Caco-2 (cell line): Measurements from ENCODE around the gene TFEB. TPM values are rescaled to one million over a fixed set of nuclear protein-coding genes. Genes with fewer than 3 reads are reported as not detected.
"Not testable (repeated sequence)": the region's sequence is repeated elsewhere in the genome, so short reads cannot be mapped to it uniquely, and the experiment has no call there.

Experiments
- BruUV-seq: library from RNA; stranded (reverse); fragments of 400-500 nt; replicated peaks from 2 replicates; lab custom pipeline; 2021; lab: Mats Ljungman, UMichigan
- CTCF ChIA-PET: fragments of 300-600 bp; sonication (Branson Sonifier 250); formaldehyde crosslinking; loops from one replicate; lab custom pipeline; 2022; ENCODE audit warnings: antibody characterized with exemption; lab: Charles Lee
- POLR2A ChIA-PET: fragments of 300-600 bp; sonication (Branson Sonifier 250); formaldehyde crosslinking; loops from one replicate; lab custom pipeline; 2022; ENCODE audit warnings: antibody characterized with exemption; lab: Charles Lee
- DNase-seq, 2 experiments: peaks; one replicate each; pipeline versions ENCODE4 v3.0.0 to v3.0.0-alpha.2; 2020 to 2022
- H3K27me3 ChIP-seq: replicated peaks from 2 replicates; pipeline ENCODE4 v1.6.0; 2011; ENCODE audit warnings: low read length; ENCODE audit not compliant: control insufficient read depth, insufficient read depth
- H3K36me3 ChIP-seq: 2 replicates; pipeline ENCODE4 v1.5.1; 2011; ENCODE audit warnings: low read length; ENCODE audit not compliant: control insufficient read depth, insufficient read depth
- H3K4me1 ChIP-seq: fragments of 250-450 bp; sonication (Bioruptor Pico); 2 replicates; pipeline ENCODE4 v1.5.1; 2020; ENCODE audit warnings: mild to moderate bottlenecking
- H3K4me3 ChIP-seq: 2 replicates; pipeline ENCODE4 v1.5.1; 2011; ENCODE audit warnings: low read depth, mild to moderate bottlenecking, control low read depth, low read length
- H3K9me3 ChIP-seq: fragments of 250-450 bp; sonication (Bioruptor Pico); 2 replicates; pipeline ENCODE4 v1.5.1; 2020; ENCODE audit warnings: mild to moderate bottlenecking, moderate library complexity
- H3K27ac Mint-ChIP-seq: one replicate; pipeline ENCODE4 v1.8.0; 2022; ENCODE audit warnings: mixed read lengths; ENCODE audit not compliant: unreplicated experiment
- H3K27me3 Mint-ChIP-seq: one replicate; pipeline ENCODE4 v1.8.0; 2022; ENCODE audit warnings: mixed read lengths; ENCODE audit not compliant: insufficient read depth, unreplicated experiment
- H3K36me3 Mint-ChIP-seq: one replicate; pipeline ENCODE4 v1.8.0; 2022; ENCODE audit warnings: mild to moderate bottlenecking, mixed read lengths; ENCODE audit not compliant: insufficient read depth, unreplicated experiment
- H3K4me1 Mint-ChIP-seq: one replicate; pipeline ENCODE4 v1.8.0; 2022; ENCODE audit warnings: low read depth, mixed read lengths; ENCODE audit not compliant: unreplicated experiment
- H3K4me3 Mint-ChIP-seq: one replicate; pipeline ENCODE4 v1.8.0; 2022; ENCODE audit warnings: mild to moderate bottlenecking, moderate library complexity, mixed read lengths; ENCODE audit not compliant: unreplicated experiment
- H3K9me3 Mint-ChIP-seq: one replicate; pipeline ENCODE4 v1.8.0; 2022; ENCODE audit warnings: mixed read lengths; ENCODE audit not compliant: unreplicated experiment
- intact Hi-C: fragments of 100-400 bp; cut with micrococcal nuclease; formaldehyde crosslinking; loops from one replicate; pipeline ENCODE4 v1.10.0; 2022; ENCODE audit not compliant: unreplicated experiment
- total RNA-seq: library from RNA; stranded (reverse); gene quantifications from 2 replicates; pipeline ENCODE4 v1.2.3, GENCODE V29; 2022
- TF ChIP-seq, protein P1 (sequence below), 2 experiments: fragments of 200-600 bp in 1 of 2; IDR thresholded peaks; 1 replicate in 1 of 2; 2 replicates in 1 of 2; pipeline versions ENCODE4 v1.5.1 to v1.8.0; 2011 to 2022; ENCODE audit warnings: antibody characterized with exemption in 1 of 2, control low read depth in 1 of 2, inconsistent platforms in 1 of 2, low read depth in 1 of 2, low read length in 1 of 2, mild to moderate bottlenecking in 1 of 2, moderate library complexity in 1 of 2; ENCODE audit not compliant: insufficient read depth in 1 of 2, severe bottlenecking in 1 of 2, unreplicated experiment in 1 of 2

Gene TFEB
- total RNA-seq, 1 experiment from 2014 or later, result 3.8 TPM

GRCh38 chr6:41769376-41769775, 34.0 kb upstream of the TFEB start:
- peaks cover 17% of the 10 kb centered on the region for H3K36me3 Mint-ChIP-seq
- Histone ChIP-seq H3K4me3 (no peak overlapping the region), H3K27me3 (no peaks in the 10 kb centered on the region), H3K36me3 (peaks cover 2% of the 10 kb centered on the region; the same call in 1 of the 2 replicates), H3K9me3 (no peaks in the 10 kb centered on the region), H3K4me1 (peaks cover 32% of the 10 kb centered on the region)
- TF ChIP-seq, protein P1, sequence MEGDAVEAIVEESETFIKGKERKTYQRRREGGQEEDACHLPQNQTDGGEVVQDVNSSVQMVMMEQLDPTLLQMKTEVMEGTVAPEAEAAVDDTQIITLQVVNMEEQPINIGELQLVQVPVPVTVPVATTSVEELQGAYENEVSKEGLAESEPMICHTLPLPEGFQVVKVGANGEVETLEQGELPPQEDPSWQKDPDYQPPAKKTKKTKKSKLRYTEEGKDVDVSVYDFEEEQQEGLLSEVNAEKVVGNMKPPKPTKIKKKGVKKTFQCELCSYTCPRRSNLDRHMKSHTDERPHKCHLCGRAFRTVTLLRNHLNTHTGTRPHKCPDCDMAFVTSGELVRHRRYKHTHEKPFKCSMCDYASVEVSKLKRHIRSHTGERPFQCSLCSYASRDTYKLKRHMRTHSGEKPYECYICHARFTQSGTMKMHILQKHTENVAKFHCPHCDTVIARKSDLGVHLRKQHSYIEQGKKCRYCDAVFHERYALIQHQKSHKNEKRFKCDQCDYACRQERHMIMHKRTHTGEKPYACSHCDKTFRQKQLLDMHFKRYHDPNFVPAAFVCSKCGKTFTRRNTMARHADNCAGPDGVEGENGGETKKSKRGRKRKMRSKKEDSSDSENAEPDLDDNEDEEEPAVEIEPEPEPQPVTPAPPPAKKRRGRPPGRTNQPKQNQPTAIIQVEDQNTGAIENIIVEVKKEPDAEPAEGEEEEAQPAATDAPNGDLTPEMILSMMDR (IDR thresholded peaks at IDR 0.05; ENCODE audit: insufficient read depth in 1 of 2, low read depth in 1 of 2, low read length in 1 of 2, severe bottlenecking in 1 of 2, unreplicated experiment in 1 of 2), result no peak
- no peaks in the 10 kb centered on the region for H3K9me3 Mint-ChIP-seq
- H3K27me3 Mint-ChIP-seq, result no peaks in the 10 kb centered on the region
- ChIA-PET CTCF (interaction anchor here (0.8 kb wide), 1 partner anchor 78 kb away, joined by 3 read pairs; no protein-coding TSS in a partner anchor), POLR2A (no interaction called here)
- no TSS peak for BruUV-seq
- no peak for DNase-seq
- peaks cover 6% of the 10 kb centered on the region for H3K4me1 Mint-ChIP-seq
- no peak overlapping the region for H3K4me3 Mint-ChIP-seq
- peak overlapping the region; percentile 87 for H3K27ac Mint-ChIP-seq
- intact Hi-C loops, result no loop called here

- ChIA-PET CTCF (interaction anchor here (0.8 kb wide), 1 partner anchor 77 kb away, joined by 3 read pairs; no protein-coding TSS in a partner anchor), POLR2A (interaction anchor here (0.7 kb wide), 1 partner anchor 19 kb away, joined by 3 read pairs; no protein-coding TSS in a partner anchor)
- H3K27me3 Mint-ChIP-seq, result no peaks in the 10 kb centered on the region
- H3K36me3 ChIP-seq, result peaks cover 2% of the 10 kb centered on the region; the same call in 1 of the 2 replicates
- H3K36me3 Mint-ChIP-seq, result peaks cover 17% of the 10 kb centered on the region
- no peak overlapping the region for H3K4me3 Mint-ChIP-seq
- H3K27me3 ChIP-seq, result no peaks in the 10 kb centered on the region
- peak overlapping the region; percentile 87 for H3K27ac Mint-ChIP-seq
- H3K9me3 Mint-ChIP-seq, result no peaks in the 10 kb centered on the region
- TF ChIP-seq, protein P1 (IDR thresholded peaks at IDR 0.05; ENCODE audit: insufficient read depth in 1 of 2, low read depth in 1 of 2, low read length in 1 of 2, severe bottlenecking in 1 of 2, unreplicated experiment in 1 of 2), result no peak
- BruUV-seq, result no TSS peak
- no peak overlapping the region for H3K4me3 ChIP-seq
- DNase-seq, result peak; percentile 62 to 71
- no peaks in the 10 kb centered on the region for H3K9me3 ChIP-seq
- peaks cover 6% of the 10 kb centered on the region for H3K4me1 Mint-ChIP-seq
- intact Hi-C loops, result no loop called here
- H3K4me1 ChIP-seq, result peaks cover 32% of the 10 kb centered on the region
Observed at GRCh38 chr6:41768545-41769308, 33.3 kb upstream of the TFEB start.

DNA sequence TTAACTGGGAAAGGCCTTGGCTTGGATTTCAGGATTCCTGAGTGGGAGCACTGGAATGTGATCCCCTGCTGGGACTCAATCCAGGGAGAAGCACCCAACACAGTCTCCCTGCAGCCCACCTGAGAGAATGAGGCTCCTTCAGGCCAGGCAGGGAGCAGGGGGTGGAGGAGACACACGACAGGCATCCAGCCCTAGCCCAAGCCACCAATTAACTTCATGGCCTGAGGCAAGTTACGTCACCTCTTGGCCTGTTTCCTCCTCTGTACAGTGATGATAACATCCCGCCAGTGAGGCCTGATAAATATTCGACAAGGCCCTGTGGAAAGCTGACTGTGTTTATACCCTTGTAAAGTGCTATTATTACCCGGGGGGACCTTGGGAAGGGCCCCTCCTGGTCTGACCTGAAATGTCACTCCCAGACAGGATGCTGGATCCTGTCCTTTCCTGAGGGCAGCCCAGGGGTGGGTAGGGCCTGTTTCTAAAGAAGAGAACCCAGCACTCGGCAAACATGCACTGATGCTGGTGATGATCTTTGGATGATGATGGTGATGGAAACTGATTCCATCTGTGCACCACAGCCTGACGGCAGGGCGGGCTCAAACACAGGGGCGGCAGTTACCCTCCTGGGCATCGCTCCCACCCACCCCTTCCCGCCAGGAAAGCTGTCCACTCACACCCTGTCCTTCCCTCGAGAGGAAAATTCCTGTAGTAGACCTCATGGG, 31.9 kb upstream of the TFEB start:
- Histone ChIP-seq H3K27me3 (no peaks in the 10 kb centered on the region), H3K4me3 (no peak overlapping the region), H3K36me3 (peaks cover 2% of the 10 kb centered on the region; the same call in 1 of the 2 replicates), H3K9me3 (no peaks in the 10 kb centered on the region), H3K4me1 (peaks cover 32% of the 10 kb centered on the region)
- Mint-ChIP-seq H3K4me1 (peaks cover 6% of the 10 kb centered on the region), H3K27me3 (no peaks in the 10 kb centered on the region), H3K4me3 (no peak overlapping the region), H3K9me3 (no peaks in the 10 kb centered on the region), H3K27ac (peak overlapping the region; percentile 30), H3K36me3 (peaks cover 13% of the 10 kb centered on the region)
- ChIA-PET CTCF (interaction anchor here (0.6 to 1.8 kb wide), 3 partner anchors 32 to 1984 kb away, joined by 3 to 5 read pairs (median 3); partner anchors contain the start of gene TFEB), POLR2A (interaction anchor here (0.5 kb wide), 1 partner anchor 18 kb away, joined by 6 read pairs; no protein-coding TSS in a partner anchor)
- TF ChIP-seq, protein P1 (IDR thresholded peaks at IDR 0.05; ENCODE audit: insufficient read depth in 1 of 2, low read depth in 1 of 2, low read length in 1 of 2, severe bottlenecking in 1 of 2, unreplicated experiment in 1 of 2), result no peak
- intact Hi-C loops, result no loop called here
- no TSS peak for BruUV-seq
- peak; percentile 82 to 87 for DNase-seq

- DNase-seq, H3K27me3 Mint-ChIP-seq, H3K4me3 ChIP-seq, BruUV-seq, H3K4me3 Mint-ChIP-seq, H3K36me3 ChIP-seq, H3K9me3 ChIP-seq, POLR2A ChIA-PET, H3K36me3 Mint-ChIP-seq, H3K9me3 Mint-ChIP-seq, intact Hi-C loops, H3K27me3 ChIP-seq, H3K4me1 Mint-ChIP-seq: not testable (repeated sequence)
- CTCF ChIA-PET, result interaction anchor here (1.8 kb wide), 1 partner anchor 31 kb away, joined by 5 read pairs; the partner anchor contains the start of gene TFEB
- peak overlapping the region; percentile 5 for H3K27ac Mint-ChIP-seq
- H3K4me1 ChIP-seq, result peaks cover 32% of the 10 kb centered on the region
Observed at GRCh38 chr6:41766043-41766664, 30.7 kb upstream of the TFEB start.
